ENCODE data around the gene PSMB9. TPM values are rescaled to one million over a fixed set of nuclear protein-coding genes. Genes with fewer than 3 reads are reported as not detected.

The PSMB9 gene
- total and polyA plus RNA-seq, 2 donors (not counting 1 experiment from before 2014, with no cell fraction given): 64.4 to 75.0 TPM

GRCh38 chr6:32809171-32809570 lies 44.8 kb upstream of the PSMB9 start:
- Histone ChIP-seq H3K9me3 (ENCODE audit: control insufficient read depth, insufficient read depth, low read depth, low read length) (no peaks in the 10 kb centered on the region), H3K36me3 (ENCODE audit: control insufficient read depth, insufficient read depth, low read length) (no peaks in the 10 kb centered on the region), H3K27ac (ENCODE audit: insufficient read depth, low read length) (no peak overlapping the region), H3K4me1 (ENCODE audit: control insufficient read depth, extremely low read depth, insufficient read depth, low read length) (no peaks in the 10 kb centered on the region), H4K20me1 (ENCODE audit: control insufficient read depth, extremely low read depth, insufficient read depth, low read length) (no peaks in the 10 kb centered on the region), H3K79me2 (ENCODE audit: control insufficient read depth, insufficient read depth, low read length) (no peaks in the 10 kb centered on the region), H3K4me2 (ENCODE audit: extremely low read depth, insufficient read depth, low read length) (no peak overlapping the region), H3K4me3 (replicated peaks in 1 of 4; ENCODE audit: control extremely low read depth in 1 of 4, insufficient read depth in 1 of 4, low read depth in 3 of 4, low read length in 4 of 4) (no peak overlapping the region), H2AFZ (ENCODE audit: low read length) (no peak overlapping the region), H3K9ac (ENCODE audit: insufficient read depth, low read length) (no peak overlapping the region), H3K27me3 (ENCODE audit: control insufficient read depth, insufficient read depth, low read length) (no peaks in the 10 kb centered on the region)
- no peak for DNase-seq (ENCODE audit: low read depth in 2 of 2)
- TF ChIP-seq CTCF (conservative IDR thresholded peaks at IDR 0.05 in 1 of 2, IDR thresholded peaks at IDR 0.05 in 1 of 2; ENCODE audit: low read depth in 1 of 2, low read length in 2 of 2): no peak
- TF ChIP-seq EZH2 (IDR thresholded peaks at IDR 0.05; ENCODE audit: low read length, missing control alignments): no peak

GRCh38 chr6:32814145-32814544 lies 39.8 kb upstream of the PSMB9 start:
- Histone ChIP-seq H3K27me3 (ENCODE audit: control insufficient read depth, insufficient read depth, low read length) (no peaks in the 10 kb centered on the region), H3K4me2 (ENCODE audit: extremely low read depth, insufficient read depth, low read length) (no peak overlapping the region), H3K36me3 (ENCODE audit: control insufficient read depth, insufficient read depth, low read length) (no peaks in the 10 kb centered on the region)

GRCh38 chr6:32815115-32815514 lies 38.9 kb upstream of the PSMB9 start:
- no peak overlapping the region for H2AFZ ChIP-seq (ENCODE audit: low read length)
- DNase-seq (ENCODE audit: low read depth in 2 of 2): peak; percentile 34 to 53
- H3K9ac ChIP-seq (ENCODE audit: insufficient read depth, low read length): no peak overlapping the region
- H3K9me3 ChIP-seq (ENCODE audit: control insufficient read depth, insufficient read depth, low read depth, low read length): no peaks in the 10 kb centered on the region
- H3K4me2 ChIP-seq (ENCODE audit: extremely low read depth, insufficient read depth, low read length): no peak overlapping the region
- no peak overlapping the region for H3K4me3 ChIP-seq (replicated peaks in 1 of 4; ENCODE audit: control extremely low read depth in 1 of 4, insufficient read depth in 1 of 4, low read depth in 3 of 4, low read length in 4 of 4)
- no peaks in the 10 kb centered on the region for H4K20me1 ChIP-seq (ENCODE audit: control insufficient read depth, extremely low read depth, insufficient read depth, low read length)
- no peak overlapping the region for H3K27ac ChIP-seq (ENCODE audit: insufficient read depth, low read length)
- H3K79me2 ChIP-seq (ENCODE audit: control insufficient read depth, insufficient read depth, low read length): no peaks in the 10 kb centered on the region
- no peaks in the 10 kb centered on the region for H3K27me3 ChIP-seq (ENCODE audit: control insufficient read depth, insufficient read depth, low read length)
- peaks cover 5% of the 10 kb centered on the region for H3K4me1 ChIP-seq (ENCODE audit: control insufficient read depth, extremely low read depth, insufficient read depth, low read length)
- TF ChIP-seq CTCF (conservative IDR thresholded peaks at IDR 0.05 in 1 of 2, IDR thresholded peaks at IDR 0.05 in 1 of 2; ENCODE audit: low read depth in 1 of 2, low read length in 2 of 2): no peak
- no peak for TF ChIP-seq EZH2 (IDR thresholded peaks at IDR 0.05; ENCODE audit: low read length, missing control alignments)
- H3K36me3 ChIP-seq (ENCODE audit: control insufficient read depth, insufficient read depth, low read length): no peaks in the 10 kb centered on the region

More at GRCh38 chr6:32814145-32814544, 39.8 kb upstream of the PSMB9 start:
- H4K20me1 ChIP-seq (ENCODE audit: control insufficient read depth, extremely low read depth, insufficient read depth, low read length): no peaks in the 10 kb centered on the region
- no peaks in the 10 kb centered on the region for H3K9me3 ChIP-seq (ENCODE audit: control insufficient read depth, insufficient read depth, low read depth, low read length)
- H3K79me2 ChIP-seq (ENCODE audit: control insufficient read depth, insufficient read depth, low read length): no peaks in the 10 kb centered on the region
- no peak overlapping the region for H3K27ac ChIP-seq (ENCODE audit: insufficient read depth, low read length)
- TF ChIP-seq EZH2 (IDR thresholded peaks at IDR 0.05; ENCODE audit: low read length, missing control alignments) (no peak), CTCF (conservative IDR thresholded peaks at IDR 0.05 in 1 of 2, IDR thresholded peaks at IDR 0.05 in 1 of 2; ENCODE audit: low read depth in 1 of 2, low read length in 2 of 2) (no peak)
- no peak for DNase-seq (ENCODE audit: low read depth in 2 of 2)
- H3K4me1 ChIP-seq (ENCODE audit: control insufficient read depth, extremely low read depth, insufficient read depth, low read length): no peaks in the 10 kb centered on the region
- H2AFZ ChIP-seq (ENCODE audit: low read length): no peak overlapping the region
- no peak overlapping the region for H3K9ac ChIP-seq (ENCODE audit: insufficient read depth, low read length)
- no peak overlapping the region for H3K4me3 ChIP-seq (replicated peaks in 1 of 4; ENCODE audit: control extremely low read depth in 1 of 4, insufficient read depth in 1 of 4, low read depth in 3 of 4, low read length in 4 of 4)

Measured in fibroblast of lung (primary cell).